Airway epithelial cell (primary cell): ENCODE data around the gene TAP2. TPM values are rescaled to one million over a fixed set of nuclear protein-coding genes. Genes with fewer than 3 reads are reported as not detected.

Experiments used
- total RNA-seq: library from RNA; depleted of rRNA; stranded (reverse); fragments of >200 nt; gene quantifications from 2 replicates; pipeline ENCODE4 v1.2.3, GENCODE V29; 2015

TAP2 gene
- total RNA-seq = 16.2 and 16.4 TPM in 2 replicates

DNA sequence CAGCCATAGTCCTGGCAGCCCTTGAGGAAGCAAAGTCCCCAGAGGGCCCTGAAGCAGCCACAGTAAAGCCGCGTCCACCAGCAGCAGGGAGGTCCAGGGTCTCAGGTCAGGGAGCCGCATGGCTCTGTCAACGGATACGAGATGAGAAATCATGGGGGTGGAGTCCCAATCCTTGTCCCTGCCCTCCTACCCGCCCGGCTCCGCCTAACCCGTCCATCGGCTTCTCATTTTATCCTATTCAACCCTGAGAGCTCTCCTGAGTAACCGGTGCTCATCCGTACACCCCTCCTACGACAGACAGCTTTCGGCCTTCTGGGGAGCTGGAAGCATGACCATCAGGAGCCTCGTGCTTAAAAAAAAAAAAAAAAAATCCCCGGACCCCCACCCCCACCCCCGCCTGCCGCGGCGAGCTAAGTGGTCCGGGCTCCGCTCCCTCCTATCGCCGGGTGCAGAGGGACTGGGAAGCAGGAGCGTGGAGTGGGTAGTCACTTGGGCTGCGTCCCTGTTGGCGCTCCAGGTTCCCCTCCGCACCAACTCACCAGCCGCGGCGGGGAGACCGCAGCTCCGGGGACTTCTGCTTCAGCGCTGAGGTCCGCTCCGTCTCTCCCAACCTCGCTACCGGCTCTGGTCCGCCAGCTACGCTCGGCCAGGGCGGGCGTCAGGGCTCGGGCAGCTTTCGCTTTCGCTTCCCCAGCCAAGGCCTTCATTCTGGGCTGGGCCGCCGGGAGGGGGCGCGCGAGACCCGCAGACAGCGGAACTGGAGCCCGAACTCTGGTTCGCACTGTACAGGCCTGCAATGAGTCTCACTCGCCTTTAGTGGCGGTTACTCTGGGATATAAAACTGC is at the start of gene TAP2:
TSS of gene TAP2 (minus strand) at position 626 of the 845 bp plus-strand sequence. CDS start at position 120, 506 bp downstream.

DNA sequence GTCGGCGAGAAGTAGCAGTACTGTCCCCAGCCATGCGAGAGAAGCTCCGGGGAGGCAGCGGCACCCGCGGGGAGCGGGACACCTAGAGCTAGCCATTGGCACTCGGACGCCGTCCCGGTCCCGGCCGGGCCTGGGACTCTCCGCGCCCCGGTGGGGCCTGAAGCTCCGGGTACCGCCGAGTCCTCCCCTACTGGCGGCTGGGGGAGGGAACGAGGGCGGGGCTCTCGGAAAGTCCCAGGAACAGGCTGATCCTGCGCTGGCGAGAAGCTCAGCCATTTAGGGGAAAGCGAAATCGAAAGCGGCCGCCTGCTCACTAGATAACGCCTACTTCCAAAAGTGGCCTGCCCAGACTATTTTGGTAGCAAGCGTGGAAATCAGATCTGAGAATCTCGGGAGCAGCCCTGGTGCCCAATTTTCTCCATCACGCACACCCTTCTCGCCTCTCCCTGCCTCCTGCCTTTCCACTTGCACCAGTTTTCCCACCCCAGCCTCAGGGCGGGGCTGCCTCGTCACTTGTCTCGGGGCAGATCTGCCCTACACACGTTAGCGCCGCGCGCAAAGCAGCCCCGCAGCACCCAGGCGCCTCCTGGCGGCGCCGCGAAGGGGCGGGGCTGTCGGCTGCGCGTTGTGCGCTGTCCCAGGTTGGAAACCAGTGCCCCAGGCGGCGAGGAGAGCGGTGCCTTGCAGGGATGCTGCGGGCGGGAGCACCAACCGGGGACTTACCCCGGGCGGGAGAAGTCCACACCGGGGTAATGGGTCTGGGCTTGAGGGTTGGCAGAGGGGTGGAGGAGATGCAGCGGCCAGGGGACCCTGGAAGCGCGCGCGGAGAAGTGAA is 15.2 kb upstream of the TAP2 start, which contains the start of the genes PSMB9 and TAP1:
TSS of gene PSMB9 (plus strand) at position 652 of the 835 bp plus-strand sequence. CDS start at position 690, 38 bp downstream.
TSS of gene TAP1 (minus strand) at position 164 of the 835 bp plus-strand sequence. CDS start at position 96, 68 bp downstream.

DNA sequence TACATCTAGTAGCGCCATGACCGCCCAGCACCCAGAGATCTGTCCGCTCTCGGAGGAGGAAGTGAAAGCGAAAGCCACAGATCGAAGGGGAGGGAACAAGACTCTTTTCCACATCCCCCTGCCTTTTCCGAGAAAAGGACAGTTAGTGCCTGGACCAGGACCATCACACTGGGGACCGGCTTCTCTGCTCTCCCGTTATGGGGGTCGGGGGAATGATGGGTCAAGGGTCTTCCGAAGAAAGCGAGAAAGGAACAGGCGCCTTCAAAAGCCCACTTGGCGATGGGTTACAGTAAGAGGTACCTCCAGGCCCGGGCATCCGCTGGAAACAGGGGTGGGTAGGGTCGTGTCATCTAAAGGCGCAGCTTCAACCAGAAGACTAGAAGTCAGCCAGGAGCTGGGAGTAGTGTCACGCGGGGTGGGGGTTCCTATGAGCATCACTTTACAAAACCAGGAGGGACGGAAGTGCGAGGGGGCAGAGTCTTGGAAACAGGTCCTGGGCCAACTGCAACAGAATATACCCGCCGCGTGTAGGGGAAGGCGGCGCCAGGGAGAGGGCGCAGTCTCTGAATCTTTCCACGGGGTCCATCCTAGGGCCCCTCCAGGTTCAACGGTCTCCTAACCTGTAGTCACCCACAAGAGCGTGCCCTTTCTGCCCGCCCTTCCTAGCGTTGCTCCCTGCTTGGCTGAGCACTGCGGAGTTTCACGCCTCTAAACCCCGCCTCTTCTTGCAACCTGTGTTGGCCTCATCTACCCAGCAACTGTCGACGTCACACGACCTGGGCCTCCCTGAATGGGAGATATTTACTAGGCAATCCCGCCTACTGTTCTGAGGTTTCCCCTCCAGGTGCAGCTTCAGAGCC is 5.7 kb upstream of the TAP2 start, which contains the start of gene PSMB8:
TSS of gene PSMB8 (minus strand) at position 69 of the 860 bp plus-strand sequence. CDS start at position 18, 51 bp downstream.

DNA sequence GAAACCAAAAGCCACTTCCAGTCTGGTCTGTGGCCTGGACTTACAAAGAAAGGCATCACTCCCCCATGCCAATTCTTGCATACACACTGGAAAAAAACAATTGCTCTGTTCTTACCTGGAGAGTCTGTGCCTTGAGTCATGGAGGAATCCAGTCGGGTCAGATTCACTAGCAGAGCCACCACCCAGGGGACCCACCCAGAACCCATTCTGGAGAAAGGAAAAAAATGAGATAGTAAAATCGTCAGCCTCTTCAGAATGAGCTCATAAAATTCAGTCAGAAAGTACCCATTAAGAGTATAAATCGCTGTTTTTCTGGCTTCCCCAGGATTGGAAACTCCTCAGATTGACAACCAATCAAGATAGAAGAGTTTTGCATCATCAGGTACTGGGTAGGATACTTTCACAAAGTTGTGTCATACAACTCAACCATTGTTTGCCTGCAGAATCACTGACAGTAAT is 21.8 kb downstream of the TAP2 start, which contains the start of gene HLA-DOB:
TSS of gene HLA-DOB (minus strand) at position 257 of the 459 bp plus-strand sequence. CDS start at position 206, 51 bp downstream.

Other genes with a start within 250 kb of the TAP2 start
- gene HLA-DRB1, start 248.9 kb downstream of the TAP2 start, total RNA-seq = 0.14 TPM in 1 of 2 replicates, not detected in the other
- gene HLA-DQA1, start 201.3 kb downstream of the TAP2 start, total RNA-seq = not detected in 2 replicates
- gene HLA-DQB1, start 172.1 kb downstream of the TAP2 start, total RNA-seq = 0.21 and 2.0 TPM in 2 replicates
- gene HLA-DQA2, start 97.3 kb downstream of the TAP2 start, total RNA-seq = not detected in 2 replicates
- gene HLA-DQB2, start 75.2 kb downstream of the TAP2 start, total RNA-seq = not detected in 2 replicates
- gene HLA-DOB, start 21.7 kb downstream of the TAP2 start, total RNA-seq = 1.5 and 2.2 TPM in 2 replicates
- gene PSMB8, start 5.3 kb upstream of the TAP2 start, total RNA-seq = 18.8 and 20.0 TPM in 2 replicates
- gene TAP1, start 15.0 kb upstream of the TAP2 start, total RNA-seq = 27.2 and 28.7 TPM in 2 replicates
- gene PSMB9, start 15.5 kb upstream of the TAP2 start, total RNA-seq = 1.6 and 4.5 TPM in 2 replicates
- gene HLA-DMB, start 102.3 kb upstream of the TAP2 start, total RNA-seq = not detected in 2 replicates
- 0.28 and 1.6 TPM in 2 replicates for gene HLA-DMA, start 114.4 kb upstream of the TAP2 start, total RNA-seq
- gene BRD2, start 129.9 kb upstream of the TAP2 start, total RNA-seq = 103 and 130 TPM in 2 replicates
- gene HLA-DOA, start 170.9 kb upstream of the TAP2 start, total RNA-seq = 0.07 TPM in 1 of 2 replicates, not detected in the other
- not detected in 2 replicates for gene HLA-DPA1, start 234.9 kb upstream of the TAP2 start, total RNA-seq
- 0.93 TPM in 1 of 2 replicates, not detected in the other for gene HLA-DPB1, start 237.3 kb upstream of the TAP2 start, total RNA-seq